Uterus (tissue), 2 donors: ENCODE measurements around the gene CD4.

Experiments used
- POLR2A ChIP-seq, 2 donors: fragments of 450-650 bp; IDR thresholded peaks; one replicate each; pipeline ENCODE4 v1.6.1; 2016; ENCODE audit warnings: antibody characterized with exemption in 2 of 2, mild to moderate bottlenecking in 1 of 2, moderate library complexity in 1 of 2
- TF ChIP-seq, protein P1 (sequence below), 4 experiments: fragments of 200-600 bp in 2 of 4; fragments of 450-650 bp in 2 of 4; sonication (generic) in 2 of 4; IDR thresholded peaks; one replicate each; pipeline ENCODE4 v1.5.1; 2016 to 2019; ENCODE audit warnings: antibody characterized with exemption in 4 of 4, mild to moderate bottlenecking in 2 of 4, moderate library complexity in 1 of 4

DNA sequence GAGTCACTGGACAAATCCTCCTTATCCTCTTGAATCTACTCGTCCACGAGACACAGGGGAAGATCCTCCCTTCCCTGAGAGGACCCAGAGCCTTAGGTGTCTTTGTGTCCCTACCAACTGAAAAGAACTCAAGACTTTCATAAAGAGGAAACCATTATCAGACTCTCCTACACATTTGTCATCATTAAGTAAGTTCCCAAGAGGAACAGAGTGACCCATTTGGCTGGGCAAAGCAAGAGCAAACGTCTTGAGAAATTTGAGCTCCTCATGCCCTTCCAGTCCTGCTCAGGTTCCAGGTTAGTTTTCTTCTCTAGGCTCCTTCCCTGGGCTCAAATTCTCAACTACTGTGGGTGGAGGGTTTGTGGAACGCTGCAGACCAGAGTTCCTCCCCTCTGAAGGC, 42.1 kb upstream of the CD4 start:
- TF ChIP-seq, protein P1, sequence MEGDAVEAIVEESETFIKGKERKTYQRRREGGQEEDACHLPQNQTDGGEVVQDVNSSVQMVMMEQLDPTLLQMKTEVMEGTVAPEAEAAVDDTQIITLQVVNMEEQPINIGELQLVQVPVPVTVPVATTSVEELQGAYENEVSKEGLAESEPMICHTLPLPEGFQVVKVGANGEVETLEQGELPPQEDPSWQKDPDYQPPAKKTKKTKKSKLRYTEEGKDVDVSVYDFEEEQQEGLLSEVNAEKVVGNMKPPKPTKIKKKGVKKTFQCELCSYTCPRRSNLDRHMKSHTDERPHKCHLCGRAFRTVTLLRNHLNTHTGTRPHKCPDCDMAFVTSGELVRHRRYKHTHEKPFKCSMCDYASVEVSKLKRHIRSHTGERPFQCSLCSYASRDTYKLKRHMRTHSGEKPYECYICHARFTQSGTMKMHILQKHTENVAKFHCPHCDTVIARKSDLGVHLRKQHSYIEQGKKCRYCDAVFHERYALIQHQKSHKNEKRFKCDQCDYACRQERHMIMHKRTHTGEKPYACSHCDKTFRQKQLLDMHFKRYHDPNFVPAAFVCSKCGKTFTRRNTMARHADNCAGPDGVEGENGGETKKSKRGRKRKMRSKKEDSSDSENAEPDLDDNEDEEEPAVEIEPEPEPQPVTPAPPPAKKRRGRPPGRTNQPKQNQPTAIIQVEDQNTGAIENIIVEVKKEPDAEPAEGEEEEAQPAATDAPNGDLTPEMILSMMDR (IDR thresholded peaks at IDR 0.05), result no peak
- no peak for TF ChIP-seq POLR2A (IDR thresholded peaks at IDR 0.05)
